Dedifferentiated amniotic fluid mesenchymal stem cell (primary cell): ENCODE measurements around the gene MT1B.
"Not testable (repeated sequence)": the region's sequence is repeated elsewhere in the genome, so short reads cannot be mapped to it uniquely, and the experiment has no call there.

Source experiments
- DNase-seq: peaks from one replicate; pipeline ENCODE4 v3.0.0-alpha.2; 2016; ENCODE audit errors: extremely low spot score

MT1B gene

GRCh38 chr16:56620339-56620897, 31.3 kb upstream of the MT1B start:
- no peak for DNase-seq

- DNase-seq = not testable (repeated sequence)
These were observed 29.8 kb upstream of the MT1B start for GRCh38 chr16:56621665-56622445.

- not testable (repeated sequence) for DNase-seq
These were observed 28.5 kb upstream of the MT1B start for GRCh38 chr16:56623184-56623583.

- no peak for DNase-seq
These were observed 28.0 kb upstream of the MT1B start for GRCh38 chr16:56623637-56624036.

GRCh38 chr16:56625140-56625942, 26.3 kb upstream of the MT1B start, which contains the start of gene MT1E:
Gene MT1E, plus strand, starts transcription at chr16:56625781. Its CDS starts 71 bp downstream, at chr16:56625852.
- no peak for DNase-seq

GRCh38 chr16:56625943-56626654, 25.6 kb upstream of the MT1B start:
- no peak for DNase-seq

GRCh38 chr16:56626685-56627084, 25.0 kb upstream of the MT1B start:
- no peak for DNase-seq

GRCh38 chr16:56628486-56629350, 23.0 kb upstream of the MT1B start:
- DNase-seq = no peak

- DNase-seq = no peak
These were observed 22.2 kb upstream of the MT1B start for GRCh38 chr16:56629531-56629930.

- DNase-seq = no peak
These were observed 21.6 kb upstream of the MT1B start for GRCh38 chr16:56630134-56630533.

- DNase-seq = no peak
These were observed 20.5 kb upstream of the MT1B start for GRCh38 chr16:56631197-56631596.

- no peak for DNase-seq
These were observed 19.9 kb upstream of the MT1B start for GRCh38 chr16:56631832-56632155.

- no peak for DNase-seq
These were observed 19.4 kb upstream of the MT1B start, which contains the start of gene MT1M for GRCh38 chr16:56632156-56632847. Gene MT1M, plus strand, starts transcription at chr16:56632659. Its CDS starts 73 bp downstream, at chr16:56632732.

- no peak for DNase-seq
These were observed 18.8 kb upstream of the MT1B start for GRCh38 chr16:56632848-56633365.

GRCh38 chr16:56633535-56633934, 18.2 kb upstream of the MT1B start:
- DNase-seq = no peak

- DNase-seq = no peak
These were observed 16.8 kb upstream of the MT1B start for GRCh38 chr16:56634715-56635440.

- no peak for DNase-seq
These were observed 16.2 kb upstream of the MT1B start for GRCh38 chr16:56635441-56635967.

- no peak for DNase-seq
These were observed 14.9 kb upstream of the MT1B start for GRCh38 chr16:56636616-56637413.
